OCI-LY3 (cell line): Measurements from ENCODE around the gene ECSCR.

ENCODE experiments used
- EZH2phosphoT487 ChIP-seq: fragments of 200-600 bp; shearing (Covaris generic); IDR thresholded peaks from 2 replicates; pipeline ENCODE4 v1.6.1; 2018; ENCODE audit warnings: antibody characterized with exemption, mixed run types, low read depth
- TF ChIP-seq, protein P1 (sequence below): fragments of 200-600, 300-600 bp; sonication (generic); IDR thresholded peaks from 2 replicates; pipeline ENCODE4 v1.5.1; 2014; ENCODE audit warnings: antibody characterized with exemption, low read length, low read depth

- TF ChIP-seq, protein P1, sequence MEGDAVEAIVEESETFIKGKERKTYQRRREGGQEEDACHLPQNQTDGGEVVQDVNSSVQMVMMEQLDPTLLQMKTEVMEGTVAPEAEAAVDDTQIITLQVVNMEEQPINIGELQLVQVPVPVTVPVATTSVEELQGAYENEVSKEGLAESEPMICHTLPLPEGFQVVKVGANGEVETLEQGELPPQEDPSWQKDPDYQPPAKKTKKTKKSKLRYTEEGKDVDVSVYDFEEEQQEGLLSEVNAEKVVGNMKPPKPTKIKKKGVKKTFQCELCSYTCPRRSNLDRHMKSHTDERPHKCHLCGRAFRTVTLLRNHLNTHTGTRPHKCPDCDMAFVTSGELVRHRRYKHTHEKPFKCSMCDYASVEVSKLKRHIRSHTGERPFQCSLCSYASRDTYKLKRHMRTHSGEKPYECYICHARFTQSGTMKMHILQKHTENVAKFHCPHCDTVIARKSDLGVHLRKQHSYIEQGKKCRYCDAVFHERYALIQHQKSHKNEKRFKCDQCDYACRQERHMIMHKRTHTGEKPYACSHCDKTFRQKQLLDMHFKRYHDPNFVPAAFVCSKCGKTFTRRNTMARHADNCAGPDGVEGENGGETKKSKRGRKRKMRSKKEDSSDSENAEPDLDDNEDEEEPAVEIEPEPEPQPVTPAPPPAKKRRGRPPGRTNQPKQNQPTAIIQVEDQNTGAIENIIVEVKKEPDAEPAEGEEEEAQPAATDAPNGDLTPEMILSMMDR: no peak
- TF ChIP-seq EZH2phosphoT487: no peak
Measured at GRCh38 chr5:139495638-139496435, 33.3 kb upstream of the ECSCR start.
